H1 (cell line): ENCODE measurements around the gene UTP14A. TPM values are rescaled to one million over a fixed set of nuclear protein-coding genes. Genes with fewer than 3 reads are reported as not detected.

Experiments
- CTCF ChIA-PET: fragments of 300-600 bp; sonication (Branson Sonifier 250); formaldehyde crosslinking; loops from one replicate; lab custom pipeline; 2021; ENCODE audit not compliant: partially characterized antibody; lab: Charles Lee
- POLR2A ChIA-PET: fragments of 300-600 bp; sonication (Branson Sonifier 250); formaldehyde crosslinking; loops from one replicate; lab custom pipeline; 2021; ENCODE audit warnings: inconsistent platforms; ENCODE audit not compliant: partially characterized antibody; lab: Charles Lee
- DNase-seq, 2 experiments: peaks; one replicate each; pipeline versions ENCODE4 v3.0.0 to v3.0.0-alpha.2; 2010 to 2022; ENCODE audit warnings: low spot score in 2 of 2, low read depth in 1 of 2, mixed read lengths in 1 of 2
- FAIRE-seq: peaks from 2 replicates; lab custom pipeline; 2011; peaks lifted over from hg19 to GRCh38; lab: Jason Lieb, UNC
- H2AFZ ChIP-seq: 2 replicates; pipeline ENCODE4 v1.8.1; 2012; ENCODE audit warnings: low read length, inconsistent platforms
- H2AK5ac ChIP-seq: 2 replicates; pipeline ENCODE4 v1.6.1; 2013; ENCODE audit warnings: low read depth, low read length
- H2BK120ac ChIP-seq: replicated peaks from 2 replicates; pipeline ENCODE3; 2013; ENCODE audit warnings: low read depth, low read length, inconsistent platforms
- H2BK12ac ChIP-seq: 2 replicates; pipeline ENCODE4 v1.6.1; 2013; ENCODE audit warnings: low read depth, low read length
- H2BK15ac ChIP-seq: 2 replicates; pipeline ENCODE4 v1.6.1; 2013; ENCODE audit warnings: low read length
- H2BK20ac ChIP-seq: 2 replicates; pipeline ENCODE4 v1.6.1; 2013; ENCODE audit warnings: low read length
- H2BK5ac ChIP-seq: 2 replicates; pipeline ENCODE4 v1.6.1; 2013; ENCODE audit warnings: low read depth, low read length
- H3K14ac ChIP-seq: 2 replicates; pipeline ENCODE4 v1.6.1; 2013; ENCODE audit warnings: inconsistent platforms; ENCODE audit not compliant: insufficient read length
- H3K18ac ChIP-seq: 2 replicates; pipeline ENCODE4 v1.6.1; 2013; ENCODE audit warnings: low read length; ENCODE audit errors: extremely low read depth
- H3K23ac ChIP-seq: 2 replicates; pipeline ENCODE4 v1.6.1; 2013; ENCODE audit warnings: inconsistent platforms; ENCODE audit not compliant: insufficient read length
- H3K23me2 ChIP-seq: 2 replicates; pipeline ENCODE4 v1.6.1; 2013; ENCODE audit warnings: low read depth, low read length
- H3K27ac ChIP-seq: 2 replicates; pipeline ENCODE4 v1.6.1; 2011; ENCODE audit warnings: low read depth, low read length, inconsistent platforms
- H3K27me3 ChIP-seq, 4 experiments: replicated peaks in 1 of 4; 1 replicate in 1 of 4; 2 replicates in 3 of 4; pipeline versions ENCODE4 v1.6.1 to v1.8.1; 2011 to 2013; ENCODE audit warnings: low read length in 3 of 4, mild to moderate bottlenecking in 3 of 4, inconsistent platforms in 2 of 4, mixed read lengths in 2 of 4, moderate library complexity in 1 of 4; ENCODE audit not compliant: control insufficient read depth in 3 of 4, insufficient read depth in 3 of 4; ENCODE audit errors: extremely low read depth in 1 of 4
- H3K36me3 ChIP-seq, 4 experiments: 2 replicates each; pipeline versions ENCODE4 v1.6.1 to v1.8.1; 2011 to 2013; ENCODE audit warnings: mild to moderate bottlenecking in 4 of 4, low read length in 3 of 4, moderate library complexity in 2 of 4, control low read depth in 1 of 4, inconsistent platforms in 1 of 4; ENCODE audit not compliant: insufficient read depth in 4 of 4, control insufficient read depth in 2 of 4
- H3K4ac ChIP-seq: replicated peaks from 2 replicates; pipeline ENCODE3; 2013; ENCODE audit warnings: low read length, low read depth, mixed read lengths, inconsistent platforms; ENCODE audit not compliant: insufficient read length
- H3K4me1 ChIP-seq, 4 experiments: replicated peaks in 1 of 4; 1 replicate in 1 of 4; 2 replicates in 3 of 4; pipeline versions ENCODE4 v1.6.1 to v1.8.1; 2011 to 2013; ENCODE audit warnings: low read length in 3 of 4, inconsistent platforms in 2 of 4, mixed read lengths in 1 of 4; ENCODE audit not compliant: insufficient read depth in 4 of 4, control insufficient read depth in 3 of 4
- H3K4me2 ChIP-seq, 2 experiments: 2 replicates each; pipeline versions ENCODE4 v1.6.1 to v1.8.1; 2011 to 2013; ENCODE audit warnings: low read depth in 2 of 2, low read length in 2 of 2, control low read depth in 1 of 2, inconsistent platforms in 1 of 2, mild to moderate bottlenecking in 1 of 2; ENCODE audit not compliant: insufficient read depth in 1 of 2
- H3K4me3 ChIP-seq, 4 experiments: fragments of 200-600, 300-600 bp in 1 of 4; sonication (generic), shearing (Covaris generic), sonication (Bioruptor Twin) in 1 of 4; 2 replicates each; pipeline versions ENCODE4 v1.5.1 to v1.8.1; 2011 to 2016; ENCODE audit warnings: low read length in 4 of 4, low read depth in 3 of 4, control low read depth in 2 of 4, inconsistent platforms in 2 of 4, mild to moderate bottlenecking in 2 of 4, mixed read lengths in 1 of 4, moderate library complexity in 1 of 4; ENCODE audit not compliant: insufficient read depth in 2 of 4; ENCODE audit errors: extremely low read depth in 1 of 4
- H3K56ac ChIP-seq: replicated peaks from 2 replicates; pipeline ENCODE3; 2013; ENCODE audit warnings: low read depth, mild to moderate bottlenecking, mixed read lengths, low read length, inconsistent platforms; ENCODE audit not compliant: insufficient read length
- H3K79me1 ChIP-seq: 2 replicates; pipeline ENCODE4 v1.6.1; 2013; ENCODE audit warnings: low read depth, low read length, control low read depth
- H3K79me2 ChIP-seq, 2 experiments: 2 replicates each; pipeline versions ENCODE4 v1.6.1 to v1.8.1; 2012 to 2013; ENCODE audit warnings: low read length in 2 of 2, mild to moderate bottlenecking in 2 of 2, inconsistent platforms in 1 of 2; ENCODE audit not compliant: insufficient read depth in 2 of 2, control insufficient read depth in 1 of 2
- H3K9ac ChIP-seq, 4 experiments: replicated peaks in 1 of 4; 1 replicate in 1 of 4; 2 replicates in 3 of 4; pipeline versions ENCODE4 v1.6.1 to v1.8.1; 2011 to 2013; ENCODE audit warnings: low read depth in 3 of 4, low read length in 3 of 4, control low read depth in 2 of 4, mild to moderate bottlenecking in 2 of 4, moderate library complexity in 2 of 4, inconsistent platforms in 1 of 4; ENCODE audit errors: extremely low read depth in 1 of 4
- H3K9me3 ChIP-seq, 2 experiments: 2 replicates each; pipeline versions ENCODE4 v1.6.1 to v1.8.1; 2012 to 2013; ENCODE audit warnings: mild to moderate bottlenecking in 2 of 2, moderate library complexity in 2 of 2, control low read depth in 1 of 2, inconsistent platforms in 1 of 2, low read depth in 1 of 2, low read length in 1 of 2, mixed read lengths in 1 of 2; ENCODE audit not compliant: insufficient read depth in 2 of 2
- H4K20me1 ChIP-seq, 2 experiments: replicated peaks in 1 of 2; 2 replicates each; pipeline versions ENCODE3 to v1.8.1; 2011 to 2013; ENCODE audit warnings: inconsistent platforms in 2 of 2, low read length in 2 of 2, mild to moderate bottlenecking in 1 of 2; ENCODE audit not compliant: insufficient read depth in 2 of 2, control insufficient read depth in 1 of 2
- H4K5ac ChIP-seq: 2 replicates; pipeline ENCODE4 v1.6.1; 2013; ENCODE audit warnings: low read length, low read depth, mixed read lengths, inconsistent platforms; ENCODE audit not compliant: insufficient read length
- H4K8ac ChIP-seq: 2 replicates; pipeline ENCODE4 v1.8.0; 2013; ENCODE audit warnings: mild to moderate bottlenecking, moderate library complexity, low read length, inconsistent platforms; ENCODE audit not compliant: insufficient read depth; ENCODE audit errors: extremely low read depth
- H4K91ac ChIP-seq: replicated peaks from 2 replicates; pipeline ENCODE3; 2013; ENCODE audit warnings: low read length, mixed read lengths, inconsistent platforms; ENCODE audit not compliant: insufficient read length
- CBX8 ChIP-seq: fragments of 300-800, 300-1000 bp; sonication (generic); IDR thresholded peaks from 2 replicates; pipeline ENCODE4 v1.7.1; 2016; ENCODE audit warnings: low read depth, low read length, borderline replicate concordance
- CHD1 ChIP-seq: IDR thresholded peaks from 2 replicates; pipeline ENCODE4 v1.6.1; 2012; ENCODE audit warnings: low read depth, low read length, improper control_type of control experiment
- CHD2 ChIP-seq: IDR thresholded peaks from 2 replicates; pipeline ENCODE4 v1.6.1; 2012; ENCODE audit warnings: low read length, improper control_type of control experiment
- CREB1 ChIP-seq: IDR thresholded peaks from 2 replicates; pipeline ENCODE4 v1.6.1; 2012; ENCODE audit warnings: inconsistent platforms
- CTBP2 ChIP-seq: IDR thresholded peaks from 2 replicates; pipeline ENCODE4 v1.7.0; 2011; ENCODE audit warnings: borderline replicate concordance, mild to moderate bottlenecking, moderate library complexity, mixed read lengths, low read length; ENCODE audit not compliant: insufficient read depth, insufficient read length
- FOSL1 ChIP-seq: IDR thresholded peaks from 2 replicates; pipeline ENCODE4 v1.6.1; 2011; ENCODE audit warnings: mild to moderate bottlenecking, low read depth, low read length, moderate library complexity; ENCODE audit not compliant: insufficient read depth
- KDM1A ChIP-seq: fragments of 200-600, 300-600 bp; sonication (generic); IDR thresholded peaks from 2 replicates; pipeline ENCODE4 v1.7.1; 2016; ENCODE audit warnings: mild to moderate bottlenecking, low read length, borderline replicate concordance
- SRF ChIP-seq: IDR thresholded peaks from 2 replicates; pipeline ENCODE4 v1.6.1; 2011; ENCODE audit warnings: mild to moderate bottlenecking, low read depth, low read length, moderate library complexity
- TBP ChIP-seq: IDR thresholded peaks from 2 replicates; pipeline ENCODE4 v1.6.1; 2011; ENCODE audit warnings: low read depth, low read length, improper control_type of control experiment
- WGBS, 2 experiments: shearing (Covaris generic) in 1 of 2; methylation state at CpG; one replicate each; pipeline versions ENCODE4 v1.1.6 to v1.1.7; 2013 to 2015; ENCODE audit warnings: low lambda C conversion rate in 2 of 2, mixed read lengths in 2 of 2, inconsistent platforms in 1 of 2, low coverage in 1 of 2, missing lambda C conversion rate in 1 of 2; ENCODE audit not compliant: insufficient replicate concordance in 2 of 2, insufficient coverage in 1 of 2, insufficient read length in 1 of 2; ENCODE audit errors: extremely low coverage in 1 of 2, missing lambda C conversion rate in 1 of 2; 5-methylcytosine and 5-hydroxymethylcytosine counted together
- polyA plus RNA-seq, 7 experiments: library from polyadenylated mRNA; depleted of rRNA in 3 of 7; stranded (reverse) in 5 of 7; unstranded in 2 of 7; fragments of >200 nt in 5 of 7; fragments of 200-250 nt in 2 of 7; gene quantifications; 1 replicate in 5 of 7; 2 replicates in 1 of 7; 4 replicates in 1 of 7; pipeline versions ENCODE4 v1.2.1 to v1.2.3, GENCODE V29; 2011 to 2013; ENCODE audit warnings: missing spikeins in 2 of 7, mixed read lengths in 2 of 7
- total RNA-seq: library from RNA; stranded (reverse); fragmentation: NEBNext Ultra II Directional; extraction: Animal tissue kit (Norgen Biotek cat#: 25700); gene quantifications from 2 replicates; pipeline ENCODE4 v1.2.1, GENCODE V29; 2021

Gene UTP14A
- total and polyA plus RNA-seq, 2 of the 8 experiments (the other 6 are each of a cell fraction or from before 2014, with no cell fraction given), result 4.5 to 24.0 TPM

DNA sequence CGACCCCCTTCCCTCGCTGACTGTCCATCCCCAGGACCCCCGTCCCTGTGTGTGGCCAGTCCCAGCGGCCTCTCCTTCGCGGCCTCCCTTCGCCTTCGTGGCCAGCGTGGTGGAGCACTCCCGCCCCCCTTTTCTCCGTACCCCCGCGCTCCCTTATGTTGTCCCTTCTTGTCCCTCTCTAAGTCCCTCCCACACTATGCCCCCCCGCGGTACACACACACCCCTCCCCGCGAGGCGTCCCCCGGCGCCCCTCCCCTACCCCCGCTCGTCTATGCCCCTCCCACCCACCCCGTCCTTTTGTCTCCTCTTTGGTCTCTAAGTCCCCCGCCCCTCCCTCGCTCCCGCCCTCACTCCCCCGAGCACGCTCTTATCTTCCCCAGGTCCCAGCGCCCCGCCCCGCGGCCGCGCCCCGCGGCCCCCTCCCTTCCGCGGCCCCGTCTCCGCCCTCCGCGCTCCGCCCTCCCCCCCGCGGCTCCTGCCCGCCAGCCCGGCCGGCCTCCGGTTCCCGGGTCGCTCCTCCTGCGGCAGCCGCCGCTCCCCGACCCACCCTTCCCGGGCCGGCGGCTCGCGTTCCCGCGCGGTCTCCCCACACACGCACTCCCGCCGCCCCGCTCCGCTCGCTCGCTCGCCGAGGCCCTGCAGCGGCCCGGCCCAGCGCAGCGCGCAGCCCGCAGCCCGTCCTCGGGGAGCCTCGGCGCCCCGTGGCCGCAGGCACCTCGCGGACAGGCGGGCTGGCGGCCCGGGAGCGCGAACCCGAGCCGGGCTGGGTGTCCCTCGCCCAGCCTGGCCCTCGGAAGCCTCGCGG is 26.3 kb downstream of the UTP14A start:
- H3K14ac ChIP-seq, result no peak overlapping the region
- no peak overlapping the region for H4K91ac ChIP-seq
- peaks cover 0 to 5% (median 3%) of the 10 kb centered on the region in 4 experiments; a peak in 3 of 7 replicates for H3K4me1 ChIP-seq
- DNase-seq (peak; percentile 64 to 77), FAIRE-seq (no peak)
- TF ChIP-seq FOSL1, result no peak
- TF ChIP-seq CHD2, result no peak
- TF ChIP-seq SRF, result no peak
- TF ChIP-seq KDM1A, result no peak
- no peak for TF ChIP-seq CHD1
- no peak for TF ChIP-seq CBX8
- TF ChIP-seq CTBP2, result no peak
- no peak for TF ChIP-seq TBP
- no peak for TF ChIP-seq CREB1
- H3K9ac ChIP-seq, result 0 out of 7 replicates have a peak overlapping the region, but pooled peaks of 1 of the 4 experiments have one; percentile 30
- H2BK20ac ChIP-seq, result no peak overlapping the region
- H4K8ac ChIP-seq, result peak overlapping the region; percentile 51; the same call in 1 of the 2 replicates
- no peak overlapping the region for H4K5ac ChIP-seq
- no peaks in the 10 kb centered on the region; the same call in 1 of the 2 replicates for H3K23me2 ChIP-seq
- H3K18ac ChIP-seq, result no peak overlapping the region
- H3K27ac ChIP-seq, result no peak overlapping the region
- no CpG with 5 or more reads among the region's 97 CpGs for WGBS, 2 experiments
- H4K20me1 ChIP-seq, result peaks cover 0 to 3% of the 10 kb centered on the region in 2 experiments
- no peak overlapping the region for H2AK5ac ChIP-seq
- no peak overlapping the region for H2BK12ac ChIP-seq
- no peaks in the 10 kb centered on the region for H3K9me3 ChIP-seq
- no peak overlapping the region for H3K4ac ChIP-seq
- H3K56ac ChIP-seq, result no peak overlapping the region
- H3K27me3 ChIP-seq, result peaks cover 34 to 44% (median 41%) of the 10 kb centered on the region in 4 experiments
- H3K23ac ChIP-seq, result no peak overlapping the region
- H3K36me3 ChIP-seq, result peaks cover 2 to 12% (median 5%) of the 10 kb centered on the region in 4 experiments; a peak in 4 of 8 replicates
- H3K4me2 ChIP-seq, result peak overlapping the region; percentile 64 to 91
- H2AFZ ChIP-seq, result no peak overlapping the region
- H3K79me2 ChIP-seq, result no peaks in the 10 kb centered on the region
- no peak overlapping the region for H2BK120ac ChIP-seq
- H3K4me3 ChIP-seq, result peak overlapping the region; percentile 42 to 92 (median 68)
- no peaks in the 10 kb centered on the region for H3K79me1 ChIP-seq
- no peak overlapping the region; the same call in 1 of the 2 replicates for H2BK5ac ChIP-seq
- POLR2A ChIA-PET, result interaction anchor here (1.4 to 3.1 kb wide), 5 partner anchors 8 to 29 kb away, joined by 4 to 9 read pairs (median 6); no protein-coding TSS in a partner anchor
- H2BK15ac ChIP-seq, result no peak overlapping the region
- CTCF ChIA-PET, result interaction anchor here (0.7 kb wide), 1 partner anchor 15 kb away, joined by 3 read pairs; no protein-coding TSS in a partner anchor
